Adrenal gland (tissue), 12 donors: ENCODE data around the gene CCDC9. TPM values are rescaled to one million over a fixed set of nuclear protein-coding genes. Genes with fewer than 3 reads are reported as not detected.

ENCODE experiments used
- DNase-seq, 7 donors: peaks; one replicate each; pipeline ENCODE4 v3.0.0-alpha.2; 2019 to 2020
- H3K27ac ChIP-seq, 5 donors: fragments of 200-600 bp; sonication (generic) in 4 of 5; 1 replicate in 3 of 5; 2 replicates in 2 of 5; pipeline versions ENCODE4 v1.5.1 to v1.8.0; 2016 to 2020; ENCODE audit warnings: mild to moderate bottlenecking in 1 of 5
- H3K27me3 ChIP-seq: fragments of 200-600 bp; 2 replicates; pipeline ENCODE4 v1.8.0; 2021
- H3K36me3 ChIP-seq, 2 donors: fragments of 200-600 bp; replicated peaks in 1 of 2; 1 replicate in 1 of 2; 2 replicates in 1 of 2; pipeline versions ENCODE4 v1.5.1 to v1.8.0; 2018 to 2022
- H3K4me1 ChIP-seq, 2 donors: fragments of 200-600 bp; replicated peaks in 1 of 2; 1 replicate in 1 of 2; 2 replicates in 1 of 2; pipeline versions ENCODE4 v1.5.1 to v1.8.0; 2018 to 2021
- H3K4me3 ChIP-seq, 4 donors: fragments of 200-600 bp; sonication (generic) in 3 of 4; one replicate each; pipeline ENCODE4 v1.5.1; 2016 to 2018
- H3K9me3 ChIP-seq, 3 donors: fragments of 200-600 bp; sonication (generic) in 1 of 3; replicated peaks in 1 of 3; 1 replicate in 2 of 3; 2 replicates in 1 of 3; pipeline versions ENCODE4 v1.5.1 to v1.8.0; 2016 to 2021
- CTCF ChIP-seq, 6 experiments: fragments of 450-650 bp in 4 of 6; fragments of 200-600 bp in 2 of 6; sonication (generic) in 1 of 6; IDR thresholded peaks; 1 replicate in 5 of 6; 2 replicates in 1 of 6; pipeline versions ENCODE4 v1.5.1 to v1.8.0; 2016 to 2021; ENCODE audit warnings: antibody characterized with exemption in 6 of 6, mild to moderate bottlenecking in 2 of 6, moderate library complexity in 1 of 6
- POLR2A ChIP-seq, 2 donors: fragments of 450-650 bp; IDR thresholded peaks; one replicate each; pipeline ENCODE4 v1.6.1; 2017; ENCODE audit warnings: antibody characterized with exemption in 2 of 2, mild to moderate bottlenecking in 2 of 2, moderate library complexity in 1 of 2
- WGBS, 4 donors: extraction: QIAGEN DNeasy Blood & Tissue Kit in 2 of 4; methylation state at CpG; one replicate each; pipeline versions ENCODE4 v1.1.5 to v1.1.7; 2013 to 2017; 5-methylcytosine and 5-hydroxymethylcytosine counted together
- intact Hi-C, 2 donors: fragments of 100-400 bp; cut with DNase I; formaldehyde crosslinking; loops; one replicate each; pipeline versions ENCODE4 v1.14.1 to v1.15.0; 2022 to 2023
- polyA plus RNA-seq, 3 donors: library from polyadenylated mRNA; stranded (reverse); fragments of 200-250 nt in 2 of 3; fragments of 350-450 nt in 1 of 3; fragmentation: Illumina TruSeq in 1 of 3; extraction: RNeasy Lipid Tissue Mini Kit (QIAGEN cat#74804) in 1 of 3; gene quantifications; one replicate each; pipeline ENCODE4 v1.2.3, GENCODE V29; 2013 to 2014
- total RNA-seq, 9 donors: library from RNA; depleted of rRNA in 4 of 9; stranded (reverse); fragments of >200 nt in 4 of 9; fragments of 120-200 nt in 1 of 9; fragmentation: NEBNext Ultra II Directional in 1 of 9; extraction: Animal tissue kit (Norgen Biotek cat#: 25700) in 1 of 9; gene quantifications; one replicate each; pipeline versions ENCODE4 v1.1.0 to v1.2.4, GENCODE V29; 2013 to 2023
- donor health status: healthy with polysubstance abuse.
- donor health status: Bipolar disorder and iron deficiency.
- donor health status: DM: yes; HTN: yes; CAD: no.
- donor health status: DM: no; HTN: no; CAD: no.
- donor health status: DM: no; HTN: no; CAD: no.
- donor health status: DM: yes; HTN: yes; CAD: no.

CCDC9 gene
- total and polyA plus RNA-seq, 12 donors = 6.0 to 86.5 (median 31.1) TPM

DNA sequence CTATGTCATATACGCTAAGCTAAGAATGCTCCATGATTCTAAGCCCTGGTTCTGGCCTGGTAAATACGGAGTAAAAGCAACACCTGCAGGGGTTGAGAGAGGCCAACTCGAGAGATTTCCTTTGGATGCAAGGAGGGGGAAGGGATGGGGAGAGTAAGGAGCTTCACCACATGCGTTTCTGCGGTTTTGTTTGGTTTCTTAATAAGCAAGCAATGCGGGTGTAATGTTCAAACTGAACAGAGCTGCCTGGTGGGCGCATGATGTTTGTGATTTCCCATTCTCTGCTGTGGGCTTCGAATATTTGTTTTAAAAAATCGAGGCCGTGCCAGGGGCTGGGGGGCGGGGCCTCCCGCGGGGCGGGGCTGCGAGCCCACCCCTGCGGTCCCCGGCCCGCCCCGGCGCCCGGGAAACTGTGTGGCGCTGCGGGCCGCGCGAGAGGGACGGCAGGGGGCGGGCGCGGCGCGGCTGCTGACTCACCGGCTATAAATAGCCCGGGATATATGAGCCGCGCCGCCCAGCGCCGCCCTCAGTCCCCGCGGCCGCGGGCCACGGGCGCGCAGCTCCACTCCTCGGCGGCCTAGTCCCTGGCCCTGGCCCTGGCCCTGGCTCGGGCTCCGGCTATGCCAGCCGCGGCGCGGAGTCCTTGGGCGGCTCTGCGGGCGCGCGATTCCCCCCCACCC is 30.4 kb upstream of the CCDC9 start:
- Histone ChIP-seq H3K27ac (peak overlapping the region; percentile 94 to 100 (median 99)), H3K4me3 (peak overlapping the region in 2 of 4 donors; percentile 42 to 96), H3K4me1 (peaks cover 21 to 25% of the 10 kb centered on the region in 2 donors), H3K36me3 (peaks cover 0 to 14% of the 10 kb centered on the region in 2 donors), H3K27me3 (no peaks in the 10 kb centered on the region), H3K9me3 (no peaks in the 10 kb centered on the region)
- peak in 5 of 6 experiments; percentile 22 to 71 (median 62) for TF ChIP-seq CTCF (IDR thresholded peaks at IDR 0.05)
- TF ChIP-seq POLR2A (IDR thresholded peaks at IDR 0.05) = peak; percentile 100
- WGBS, 4 donors = 2 to 22% (median 5%) methylated on average over 7 to 59 of the region's 59 CpGs
- intact Hi-C loops = no loop called here
- DNase-seq = peak; percentile 86 to 94 (median 91)

DNA sequence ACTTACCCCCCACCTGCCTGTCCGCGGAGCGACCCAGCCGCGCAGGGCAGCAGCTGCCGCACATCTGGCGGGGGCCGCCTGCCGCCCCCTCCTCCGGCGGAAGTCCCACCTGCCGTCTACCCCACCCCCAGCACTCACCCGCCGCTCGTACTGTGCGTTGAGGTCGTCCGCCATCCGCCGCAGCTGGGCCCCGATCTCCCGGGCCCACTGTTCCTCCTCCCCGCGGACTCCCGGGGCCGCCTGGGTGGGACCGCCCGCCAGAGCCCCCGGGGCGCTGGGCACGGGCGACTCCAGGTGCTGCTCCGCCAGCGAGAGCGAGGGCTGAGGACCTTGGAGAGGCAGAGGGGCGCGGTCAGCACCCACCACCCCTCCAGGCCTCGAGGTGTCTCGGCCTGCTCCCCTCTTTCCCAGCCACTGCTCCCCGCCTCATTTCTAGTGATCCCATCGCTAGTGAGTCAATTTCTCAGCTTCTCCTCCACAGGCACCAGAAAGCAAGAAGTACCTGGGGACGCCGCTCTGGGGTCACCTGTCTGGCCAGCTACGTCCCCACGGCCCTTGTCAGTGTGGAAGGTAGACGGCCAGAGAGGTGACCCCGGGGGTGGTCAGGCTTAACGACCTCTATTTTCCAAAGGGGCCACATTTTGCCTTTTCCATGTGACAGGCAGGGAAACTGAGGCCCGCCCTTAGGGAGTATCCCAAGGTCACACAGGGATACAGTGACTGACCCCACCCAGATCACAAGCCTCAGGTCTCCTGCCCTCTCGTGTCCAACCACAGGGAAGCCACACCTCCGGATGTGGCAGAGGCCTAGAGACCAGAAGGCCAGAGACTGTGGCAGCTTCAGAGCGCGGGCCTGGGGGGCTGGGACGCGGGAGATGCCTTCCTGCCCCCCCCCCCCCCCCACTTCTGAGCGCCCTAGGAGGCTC is 29.6 kb upstream of the CCDC9 start:
- Histone ChIP-seq H3K4me3 (peak overlapping the region in 2 of 4 donors; percentile 42 to 96), H3K9me3 (no peaks in the 10 kb centered on the region), H3K36me3 (peaks cover 0 to 6% of the 10 kb centered on the region in 2 donors), H3K27ac (peak overlapping the region; percentile 94 to 100 (median 99)), H3K27me3 (no peaks in the 10 kb centered on the region), H3K4me1 (peaks cover 26 to 30% of the 10 kb centered on the region in 2 donors)
- TF ChIP-seq CTCF (IDR thresholded peaks at IDR 0.05) (peak in 1 of 6 experiments; percentile 1), POLR2A (IDR thresholded peaks at IDR 0.05) (peak in 1 of 2 donors; percentile 67)
- DNase-seq = peak; percentile 78 to 92 (median 88)
- WGBS, 4 donors = 4 to 19% (median 7%) methylated on average over 20 to 56 of the region's 56 CpGs
- intact Hi-C loops = no loop called here

GRCh38 chr19:47227352-47228167 is 28.8 kb upstream of the CCDC9 start:
- intact Hi-C loops = no loop called here
- TF ChIP-seq CTCF (IDR thresholded peaks at IDR 0.05) (peak in 1 of 6 experiments; percentile 7), POLR2A (IDR thresholded peaks at IDR 0.05) (peak in 1 of 2 donors; percentile 70)
- 5 to 10% (median 7%) methylated on average over 16 to 27 of the region's 27 CpGs for WGBS, 4 donors
- peak; percentile 80 to 96 (median 95) for DNase-seq
- Histone ChIP-seq H3K36me3 (peaks cover 0 to 3% of the 10 kb centered on the region in 2 donors), H3K4me1 (peaks cover 32 to 34% of the 10 kb centered on the region in 2 donors), H3K4me3 (peak overlapping the region in 2 of 4 donors; percentile 32 to 96), H3K9me3 (no peaks in the 10 kb centered on the region), H3K27me3 (no peaks in the 10 kb centered on the region), H3K27ac (peak overlapping the region; percentile 94 to 100 (median 99))
